ENCODE results near the gene C21orf58. TPM values are rescaled to one million over a fixed set of nuclear protein-coding genes. Genes with fewer than 3 reads are reported as not detected.

The C21orf58 gene
- total RNA-seq, 1 experiment from 2014 or later = 35.1 TPM

DNA sequence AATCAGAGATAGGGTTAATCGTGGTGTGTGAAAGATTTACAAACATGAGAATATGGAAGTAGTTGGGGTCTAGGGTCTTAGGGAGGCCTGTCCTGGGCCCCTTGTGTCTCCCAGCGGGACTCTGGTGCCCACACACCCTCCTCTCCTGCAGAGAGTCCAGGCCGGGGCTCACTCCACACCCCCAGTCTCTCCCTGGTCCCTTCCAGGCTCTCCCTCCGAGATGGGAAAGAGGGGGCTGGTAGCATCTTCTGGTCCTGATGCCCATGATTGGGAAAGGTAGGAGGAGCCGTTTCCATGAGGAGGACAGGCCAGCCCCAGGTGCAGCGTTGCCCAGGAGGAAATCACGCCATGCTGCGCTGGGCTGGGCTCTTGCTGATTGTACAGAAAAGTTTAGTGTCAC, 26.9 kb upstream of the C21orf58 start (continued):
- TF ChIP-seq, protein P1, sequence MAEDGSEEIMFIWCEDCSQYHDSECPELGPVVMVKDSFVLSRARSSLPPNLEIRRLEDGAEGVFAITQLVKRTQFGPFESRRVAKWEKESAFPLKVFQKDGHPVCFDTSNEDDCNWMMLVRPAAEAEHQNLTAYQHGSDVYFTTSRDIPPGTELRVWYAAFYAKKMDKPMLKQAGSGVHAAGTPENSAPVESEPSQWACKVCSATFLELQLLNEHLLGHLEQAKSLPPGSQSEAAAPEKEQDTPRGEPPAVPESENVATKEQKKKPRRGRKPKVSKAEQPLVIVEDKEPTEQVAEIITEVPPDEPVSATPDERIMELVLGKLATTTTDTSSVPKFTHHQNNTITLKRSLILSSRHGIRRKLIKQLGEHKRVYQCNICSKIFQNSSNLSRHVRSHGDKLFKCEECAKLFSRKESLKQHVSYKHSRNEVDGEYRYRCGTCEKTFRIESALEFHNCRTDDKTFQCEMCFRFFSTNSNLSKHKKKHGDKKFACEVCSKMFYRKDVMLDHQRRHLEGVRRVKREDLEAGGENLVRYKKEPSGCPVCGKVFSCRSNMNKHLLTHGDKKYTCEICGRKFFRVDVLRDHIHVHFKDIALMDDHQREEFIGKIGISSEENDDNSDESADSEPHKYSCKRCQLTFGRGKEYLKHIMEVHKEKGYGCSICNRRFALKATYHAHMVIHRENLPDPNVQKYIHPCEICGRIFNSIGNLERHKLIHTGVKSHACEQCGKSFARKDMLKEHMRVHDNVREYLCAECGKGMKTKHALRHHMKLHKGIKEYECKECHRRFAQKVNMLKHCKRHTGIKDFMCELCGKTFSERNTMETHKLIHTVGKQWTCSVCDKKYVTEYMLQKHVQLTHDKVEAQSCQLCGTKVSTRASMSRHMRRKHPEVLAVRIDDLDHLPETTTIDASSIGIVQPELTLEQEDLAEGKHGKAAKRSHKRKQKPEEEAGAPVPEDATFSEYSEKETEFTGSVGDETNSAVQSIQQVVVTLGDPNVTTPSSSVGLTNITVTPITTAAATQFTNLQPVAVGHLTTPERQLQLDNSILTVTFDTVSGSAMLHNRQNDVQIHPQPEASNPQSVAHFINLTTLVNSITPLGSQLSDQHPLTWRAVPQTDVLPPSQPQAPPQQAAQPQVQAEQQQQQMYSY (CRISPR knock-in tag; IDR thresholded peaks at IDR 0.05) = no peak

DNA sequence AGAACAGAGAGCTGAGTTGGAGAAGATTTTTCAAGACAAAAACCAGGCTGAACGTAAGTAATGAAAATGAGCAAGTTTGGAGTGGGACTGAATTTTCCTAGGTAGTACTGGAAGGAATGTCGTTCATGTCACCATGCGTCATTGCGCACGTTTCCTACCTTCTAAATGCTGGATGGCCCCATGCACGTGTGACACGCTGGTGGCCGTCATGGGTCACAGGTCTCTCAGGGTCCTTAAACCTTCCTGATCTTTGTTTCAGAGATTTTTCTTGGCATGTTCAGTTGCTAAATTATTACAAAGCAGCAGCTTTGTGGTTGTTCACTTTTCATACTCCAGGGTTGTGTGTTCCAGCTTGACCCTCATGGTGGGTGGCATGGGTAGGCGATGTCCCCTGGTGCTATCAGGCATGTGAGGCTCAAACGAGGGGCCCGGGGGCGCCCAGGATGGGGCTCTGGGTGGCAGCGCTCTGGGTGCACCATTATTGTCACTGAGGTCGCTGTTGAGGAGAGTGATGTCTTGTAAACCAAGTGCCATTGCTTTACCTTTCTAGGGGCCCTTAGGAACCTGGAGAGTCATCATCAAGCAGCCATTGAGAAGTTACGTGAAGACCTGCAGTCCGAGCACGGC, 25.6 kb upstream of the C21orf58 start:
- peaks cover 66% of the 10 kb centered on the region for H3K36me3 Mint-ChIP-seq
- no peaks in the 10 kb centered on the region for H3K9me3 Mint-ChIP-seq
- ChIA-PET POLR2A (no interaction called here), CTCF (no interaction called here)
- no peak overlapping the region for H3K27ac Mint-ChIP-seq
- H3K4me3 Mint-ChIP-seq = no peak overlapping the region
- no peak for ATAC-seq
- DNase-seq (ENCODE audit: low spot score) = no peak
- no peaks in the 10 kb centered on the region for H3K27me3 Mint-ChIP-seq (ENCODE audit: low read depth)
- no peaks in the 10 kb centered on the region for H3K4me1 Mint-ChIP-seq
- TF ChIP-seq SMAD4 (CRISPR knock-in tag; IDR thresholded peaks at IDR 0.05) (no peak), TP53 (CRISPR knock-in tag; IDR thresholded peaks at IDR 0.05) (no peak), GTF2I (CRISPR knock-in tag; conservative IDR thresholded peaks at IDR 0.05) (no peak), ZBTB21 (CRISPR knock-in tag; IDR thresholded peaks at IDR 0.05; ENCODE audit: borderline replicate concordance) (no peak), NFE2L1 (CRISPR knock-in tag; IDR thresholded peaks at IDR 0.05) (no peak), SMAD3 (CRISPR knock-in tag; IDR thresholded peaks at IDR 0.05; ENCODE audit: borderline replicate concordance) (no peak), TEAD4 (CRISPR knock-in tag; IDR thresholded peaks at IDR 0.05) (no peak)
- TF ChIP-seq, protein P2, sequence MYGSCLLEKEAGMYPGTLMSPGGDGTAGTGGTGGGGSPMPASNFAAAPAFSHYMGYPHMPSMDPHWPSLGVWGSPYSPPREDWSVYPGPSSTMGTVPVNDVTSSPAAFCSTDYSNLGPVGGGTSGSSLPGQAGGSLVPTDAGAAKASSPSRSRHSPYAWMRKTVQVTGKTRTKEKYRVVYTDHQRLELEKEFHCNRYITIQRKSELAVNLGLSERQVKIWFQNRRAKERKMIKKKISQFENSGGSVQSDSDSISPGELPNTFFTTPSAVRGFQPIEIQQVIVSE (CRISPR knock-in tag; IDR thresholded peaks at IDR 0.05; ENCODE audit: borderline replicate concordance) = no peak
- TF ChIP-seq, protein P3, sequence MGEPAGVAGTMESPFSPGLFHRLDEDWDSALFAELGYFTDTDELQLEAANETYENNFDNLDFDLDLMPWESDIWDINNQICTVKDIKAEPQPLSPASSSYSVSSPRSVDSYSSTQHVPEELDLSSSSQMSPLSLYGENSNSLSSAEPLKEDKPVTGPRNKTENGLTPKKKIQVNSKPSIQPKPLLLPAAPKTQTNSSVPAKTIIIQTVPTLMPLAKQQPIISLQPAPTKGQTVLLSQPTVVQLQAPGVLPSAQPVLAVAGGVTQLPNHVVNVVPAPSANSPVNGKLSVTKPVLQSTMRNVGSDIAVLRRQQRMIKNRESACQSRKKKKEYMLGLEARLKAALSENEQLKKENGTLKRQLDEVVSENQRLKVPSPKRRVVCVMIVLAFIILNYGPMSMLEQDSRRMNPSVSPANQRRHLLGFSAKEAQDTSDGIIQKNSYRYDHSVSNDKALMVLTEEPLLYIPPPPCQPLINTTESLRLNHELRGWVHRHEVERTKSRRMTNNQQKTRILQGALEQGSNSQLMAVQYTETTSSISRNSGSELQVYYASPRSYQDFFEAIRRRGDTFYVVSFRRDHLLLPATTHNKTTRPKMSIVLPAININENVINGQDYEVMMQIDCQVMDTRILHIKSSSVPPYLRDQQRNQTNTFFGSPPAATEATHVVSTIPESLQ (CRISPR knock-in tag; IDR thresholded peaks at IDR 0.05) = no peak
- TF ChIP-seq, protein P4, sequence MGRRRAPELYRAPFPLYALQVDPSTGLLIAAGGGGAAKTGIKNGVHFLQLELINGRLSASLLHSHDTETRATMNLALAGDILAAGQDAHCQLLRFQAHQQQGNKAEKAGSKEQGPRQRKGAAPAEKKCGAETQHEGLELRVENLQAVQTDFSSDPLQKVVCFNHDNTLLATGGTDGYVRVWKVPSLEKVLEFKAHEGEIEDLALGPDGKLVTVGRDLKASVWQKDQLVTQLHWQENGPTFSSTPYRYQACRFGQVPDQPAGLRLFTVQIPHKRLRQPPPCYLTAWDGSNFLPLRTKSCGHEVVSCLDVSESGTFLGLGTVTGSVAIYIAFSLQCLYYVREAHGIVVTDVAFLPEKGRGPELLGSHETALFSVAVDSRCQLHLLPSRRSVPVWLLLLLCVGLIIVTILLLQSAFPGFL (CRISPR knock-in tag; IDR thresholded peaks at IDR 0.05; ENCODE audit: borderline replicate concordance) = no peak
- TF ChIP-seq, protein P5, sequence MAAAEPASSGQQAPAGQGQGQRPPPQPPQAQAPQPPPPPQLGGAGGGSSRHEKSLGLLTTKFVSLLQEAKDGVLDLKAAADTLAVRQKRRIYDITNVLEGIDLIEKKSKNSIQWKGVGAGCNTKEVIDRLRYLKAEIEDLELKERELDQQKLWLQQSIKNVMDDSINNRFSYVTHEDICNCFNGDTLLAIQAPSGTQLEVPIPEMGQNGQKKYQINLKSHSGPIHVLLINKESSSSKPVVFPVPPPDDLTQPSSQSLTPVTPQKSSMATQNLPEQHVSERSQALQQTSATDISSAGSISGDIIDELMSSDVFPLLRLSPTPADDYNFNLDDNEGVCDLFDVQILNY (CRISPR knock-in tag; IDR thresholded peaks at IDR 0.05) = no peak
- TF ChIP-seq, protein P6, sequence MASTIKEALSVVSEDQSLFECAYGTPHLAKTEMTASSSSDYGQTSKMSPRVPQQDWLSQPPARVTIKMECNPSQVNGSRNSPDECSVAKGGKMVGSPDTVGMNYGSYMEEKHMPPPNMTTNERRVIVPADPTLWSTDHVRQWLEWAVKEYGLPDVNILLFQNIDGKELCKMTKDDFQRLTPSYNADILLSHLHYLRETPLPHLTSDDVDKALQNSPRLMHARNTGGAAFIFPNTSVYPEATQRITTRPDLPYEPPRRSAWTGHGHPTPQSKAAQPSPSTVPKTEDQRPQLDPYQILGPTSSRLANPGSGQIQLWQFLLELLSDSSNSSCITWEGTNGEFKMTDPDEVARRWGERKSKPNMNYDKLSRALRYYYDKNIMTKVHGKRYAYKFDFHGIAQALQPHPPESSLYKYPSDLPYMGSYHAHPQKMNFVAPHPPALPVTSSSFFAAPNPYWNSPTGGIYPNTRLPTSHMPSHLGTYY (CRISPR knock-in tag; IDR thresholded peaks at IDR 0.05) = no peak
- TF ChIP-seq, protein P7, sequence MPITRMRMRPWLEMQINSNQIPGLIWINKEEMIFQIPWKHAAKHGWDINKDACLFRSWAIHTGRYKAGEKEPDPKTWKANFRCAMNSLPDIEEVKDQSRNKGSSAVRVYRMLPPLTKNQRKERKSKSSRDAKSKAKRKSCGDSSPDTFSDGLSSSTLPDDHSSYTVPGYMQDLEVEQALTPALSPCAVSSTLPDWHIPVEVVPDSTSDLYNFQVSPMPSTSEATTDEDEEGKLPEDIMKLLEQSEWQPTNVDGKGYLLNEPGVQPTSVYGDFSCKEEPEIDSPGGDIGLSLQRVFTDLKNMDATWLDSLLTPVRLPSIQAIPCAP (CRISPR knock-in tag; IDR thresholded peaks at IDR 0.05) = no peak
